ENCODE results near the gene TMEM266. TPM values are rescaled to one million over a fixed set of nuclear protein-coding genes. Genes with fewer than 3 reads are reported as not detected.
"Not testable (repeated sequence)": the region's sequence is repeated elsewhere in the genome, so short reads cannot be mapped to it uniquely, and the experiment has no call there.

TMEM266 gene
- total RNA-seq, 1 donor from 2014 or later = 0.58 TPM

GRCh38 chr15:76032046-76032445 lies 27.7 kb upstream of the TMEM266 start:
- DNase-seq (ENCODE audit: low read depth, low spot score) = no peak
- H3K27ac Mint-ChIP-seq (ENCODE audit: unreplicated experiment) = no peak overlapping the region
- H3K4me3 Mint-ChIP-seq = no peak overlapping the region
- H3K4me1 Mint-ChIP-seq = peaks cover 5% of the 10 kb centered on the region
- TF ChIP-seq CTCF (conservative IDR thresholded peaks at IDR 0.05) = no peak
- no peaks in the 10 kb centered on the region for H3K36me3 Mint-ChIP-seq (ENCODE audit: low read depth)
- H3K9me3 Mint-ChIP-seq = peaks cover 12% of the 10 kb centered on the region
- no peaks in the 10 kb centered on the region for H3K27me3 Mint-ChIP-seq (ENCODE audit: low read depth)

- H3K27ac Mint-ChIP-seq (ENCODE audit: unreplicated experiment) = no peak overlapping the region
- no peaks in the 10 kb centered on the region for H3K36me3 Mint-ChIP-seq (ENCODE audit: low read depth)
- TF ChIP-seq CTCF (conservative IDR thresholded peaks at IDR 0.05) = no peak
- no peak for DNase-seq (ENCODE audit: low read depth, low spot score)
- peaks cover 5% of the 10 kb centered on the region for H3K4me1 Mint-ChIP-seq
- peaks cover 5% of the 10 kb centered on the region for H3K9me3 Mint-ChIP-seq
- H3K4me3 Mint-ChIP-seq = no peak overlapping the region
- H3K27me3 Mint-ChIP-seq (ENCODE audit: low read depth) = no peaks in the 10 kb centered on the region
Observed at GRCh38 chr15:76033438-76033837, 26.3 kb upstream of the TMEM266 start.

- no peak for DNase-seq (ENCODE audit: low read depth, low spot score)
- peaks cover 5% of the 10 kb centered on the region for H3K9me3 Mint-ChIP-seq
- no peak overlapping the region for H3K27ac Mint-ChIP-seq (ENCODE audit: unreplicated experiment)
- no peaks in the 10 kb centered on the region for H3K27me3 Mint-ChIP-seq (ENCODE audit: low read depth)
- no peak overlapping the region for H3K4me3 Mint-ChIP-seq
- H3K4me1 Mint-ChIP-seq = peaks cover 5% of the 10 kb centered on the region
- no peak for TF ChIP-seq CTCF (conservative IDR thresholded peaks at IDR 0.05)
- H3K36me3 Mint-ChIP-seq (ENCODE audit: low read depth) = no peaks in the 10 kb centered on the region
Observed at GRCh38 chr15:76034111-76034510, 25.7 kb upstream of the TMEM266 start.

- Mint-ChIP-seq H3K36me3 (ENCODE audit: low read depth) (no peaks in the 10 kb centered on the region), H3K4me3 (no peak overlapping the region), H3K27ac (ENCODE audit: unreplicated experiment) (no peak overlapping the region), H3K4me1 (peaks cover 5% of the 10 kb centered on the region), H3K9me3 (peaks cover 3% of the 10 kb centered on the region), H3K27me3 (ENCODE audit: low read depth) (peaks cover 4% of the 10 kb centered on the region)
- no peak for DNase-seq (ENCODE audit: low read depth, low spot score)
- TF ChIP-seq CTCF (conservative IDR thresholded peaks at IDR 0.05) = no peak
Observed at GRCh38 chr15:76035593-76035992, 24.2 kb upstream of the TMEM266 start.

- TF ChIP-seq CTCF (conservative IDR thresholded peaks at IDR 0.05) = no peak
- Mint-ChIP-seq H3K27me3 (ENCODE audit: low read depth) (peaks cover 12% of the 10 kb centered on the region), H3K9me3 (peaks cover 9% of the 10 kb centered on the region), H3K4me1 (peaks cover 5% of the 10 kb centered on the region), H3K27ac (ENCODE audit: unreplicated experiment) (no peak overlapping the region), H3K36me3 (ENCODE audit: low read depth) (peaks cover 2% of the 10 kb centered on the region), H3K4me3 (no peak overlapping the region)
- no peak for DNase-seq (ENCODE audit: low read depth, low spot score)
Observed at GRCh38 chr15:76038512-76038911, 21.3 kb upstream of the TMEM266 start.

- peaks cover 11% of the 10 kb centered on the region for H3K4me1 Mint-ChIP-seq
- peaks cover 44% of the 10 kb centered on the region for H3K27me3 Mint-ChIP-seq (ENCODE audit: low read depth)
- not testable (repeated sequence) for H3K4me3 Mint-ChIP-seq; DNase-seq (ENCODE audit: low read depth, low spot score); H3K36me3 Mint-ChIP-seq (ENCODE audit: low read depth); H3K9me3 Mint-ChIP-seq; H3K27ac Mint-ChIP-seq (ENCODE audit: unreplicated experiment)
Observed at GRCh38 chr15:76054201-76054600, 5.6 kb upstream of the TMEM266 start.

Measured in neural crest cell (in vitro differentiated cells).